22Rv1 (cell line): Measurements from ENCODE around the gene D2HGDH.

Experiments used
- CTCF ChIP-seq: fragments of 450-650 bp; IDR thresholded peaks from 2 replicates; pipeline ENCODE4 v1.5.1; 2017; ENCODE audit warnings: mild to moderate bottlenecking
- ZFX ChIP-seq: fragments of 450-650 bp; IDR thresholded peaks from 2 replicates; pipeline ENCODE4 v1.6.1; 2017; ENCODE audit warnings: antibody characterized with exemption, borderline replicate concordance

GRCh38 chr2:241722896-241723454 lies 11.5 kb upstream of the D2HGDH start:
- no peak for TF ChIP-seq CTCF
- no peak for TF ChIP-seq ZFX
